PC-3 (cell line): Measurements from ENCODE around the gene ATG7.

Source experiments
- EZH2 ChIP-seq: fragments of 300-600 bp; sonication (generic); IDR thresholded peaks from one replicate; pipeline ENCODE4 v1.6.1; 2017; ENCODE audit warnings: antibody characterized with exemption, mild to moderate bottlenecking, low read length; ENCODE audit not compliant: unreplicated experiment
- EZH2phosphoT487 ChIP-seq: fragments of 300-600 bp; sonication (generic); IDR thresholded peaks from 2 replicates; pipeline ENCODE4 v1.6.1; 2018; ENCODE audit warnings: mild to moderate bottlenecking, antibody characterized with exemption, low read length, borderline replicate concordance
- TF ChIP-seq, protein P1 (sequence below): fragments of 300-600 bp; sonication (generic); conservative IDR thresholded peaks from 2 replicates; pipeline ENCODE4 v1.5.1; 2017; ENCODE audit warnings: antibody characterized with exemption, low read depth, mild to moderate bottlenecking, low read length

- TF ChIP-seq, protein P1, sequence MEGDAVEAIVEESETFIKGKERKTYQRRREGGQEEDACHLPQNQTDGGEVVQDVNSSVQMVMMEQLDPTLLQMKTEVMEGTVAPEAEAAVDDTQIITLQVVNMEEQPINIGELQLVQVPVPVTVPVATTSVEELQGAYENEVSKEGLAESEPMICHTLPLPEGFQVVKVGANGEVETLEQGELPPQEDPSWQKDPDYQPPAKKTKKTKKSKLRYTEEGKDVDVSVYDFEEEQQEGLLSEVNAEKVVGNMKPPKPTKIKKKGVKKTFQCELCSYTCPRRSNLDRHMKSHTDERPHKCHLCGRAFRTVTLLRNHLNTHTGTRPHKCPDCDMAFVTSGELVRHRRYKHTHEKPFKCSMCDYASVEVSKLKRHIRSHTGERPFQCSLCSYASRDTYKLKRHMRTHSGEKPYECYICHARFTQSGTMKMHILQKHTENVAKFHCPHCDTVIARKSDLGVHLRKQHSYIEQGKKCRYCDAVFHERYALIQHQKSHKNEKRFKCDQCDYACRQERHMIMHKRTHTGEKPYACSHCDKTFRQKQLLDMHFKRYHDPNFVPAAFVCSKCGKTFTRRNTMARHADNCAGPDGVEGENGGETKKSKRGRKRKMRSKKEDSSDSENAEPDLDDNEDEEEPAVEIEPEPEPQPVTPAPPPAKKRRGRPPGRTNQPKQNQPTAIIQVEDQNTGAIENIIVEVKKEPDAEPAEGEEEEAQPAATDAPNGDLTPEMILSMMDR = no peak
- TF ChIP-seq EZH2 = no peak
- no peak for TF ChIP-seq EZH2phosphoT487
Observed at GRCh38 chr3:11556851-11557644, 284.9 kb downstream of the ATG7 start.
